ENCODE results near the gene NAMPT.
"Not testable (repeated sequence)": the region's sequence is repeated elsewhere in the genome, so short reads cannot be mapped to it uniquely, and the experiment has no call there.

The NAMPT gene

DNA sequence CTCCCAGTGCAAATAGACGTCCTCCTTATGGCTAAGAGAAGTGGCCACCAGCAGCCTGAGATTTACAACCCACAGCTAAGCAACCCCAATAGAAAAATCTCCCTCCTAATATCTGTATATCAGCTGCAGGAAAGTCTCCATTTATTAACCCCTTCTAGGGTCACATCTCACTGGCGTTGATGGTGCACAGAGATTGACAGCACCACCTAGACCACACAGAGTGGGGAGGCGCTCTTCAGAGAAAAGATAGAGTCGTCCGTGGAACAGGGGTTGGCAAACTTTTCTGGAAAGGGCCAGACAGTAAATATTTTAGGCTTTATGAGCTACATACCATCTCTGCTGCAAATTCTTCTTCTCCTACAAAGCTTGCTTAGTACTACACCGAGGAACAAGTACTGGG, 60.0 kb downstream of the NAMPT start:
- no peak for DNase-seq

DNA sequence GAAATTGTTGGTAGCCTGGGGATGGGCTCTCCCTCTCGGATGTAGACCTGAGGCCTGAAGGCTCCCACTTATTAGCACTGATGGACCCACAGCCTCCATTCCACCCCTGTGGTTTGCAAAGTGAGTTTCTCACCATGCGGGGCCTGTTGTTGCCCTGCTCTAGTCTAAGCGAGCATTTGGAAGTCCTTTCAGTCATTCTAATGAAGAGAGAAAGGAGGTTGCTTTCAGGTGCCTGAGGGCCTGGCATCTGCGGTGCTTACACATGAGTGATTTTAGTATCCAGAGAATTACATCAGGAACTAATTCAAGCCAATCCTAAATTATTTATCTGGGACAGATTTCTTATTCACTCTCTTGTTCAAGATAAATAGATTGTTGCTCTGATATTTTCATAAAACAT, 61.6 kb downstream of the NAMPT start:
- DNase-seq: no peak

DNA sequence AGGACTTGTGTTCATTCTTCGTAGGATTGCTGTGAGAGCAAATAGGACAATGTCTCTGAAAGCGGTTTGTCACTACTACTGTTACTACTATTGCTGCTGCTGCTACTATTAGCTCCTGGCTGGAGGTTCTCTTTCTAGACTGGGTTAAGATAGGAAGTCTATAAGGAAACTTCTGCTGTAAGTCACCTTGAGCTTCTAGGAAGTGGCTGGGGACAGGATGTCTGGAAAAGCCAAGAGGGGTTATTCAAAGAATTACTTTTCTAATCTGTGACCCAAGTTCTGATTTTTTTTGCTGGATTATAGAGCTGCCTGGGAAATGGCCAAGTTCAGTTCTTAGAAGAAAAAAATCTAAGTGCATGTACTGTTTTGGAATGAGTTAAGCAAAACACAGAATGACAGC, 62.2 kb downstream of the NAMPT start:
- DNase-seq: no peak

GRCh38 chr7:106220307-106220706, 64.5 kb downstream of the NAMPT start:
- DNase-seq: no peak

DNA sequence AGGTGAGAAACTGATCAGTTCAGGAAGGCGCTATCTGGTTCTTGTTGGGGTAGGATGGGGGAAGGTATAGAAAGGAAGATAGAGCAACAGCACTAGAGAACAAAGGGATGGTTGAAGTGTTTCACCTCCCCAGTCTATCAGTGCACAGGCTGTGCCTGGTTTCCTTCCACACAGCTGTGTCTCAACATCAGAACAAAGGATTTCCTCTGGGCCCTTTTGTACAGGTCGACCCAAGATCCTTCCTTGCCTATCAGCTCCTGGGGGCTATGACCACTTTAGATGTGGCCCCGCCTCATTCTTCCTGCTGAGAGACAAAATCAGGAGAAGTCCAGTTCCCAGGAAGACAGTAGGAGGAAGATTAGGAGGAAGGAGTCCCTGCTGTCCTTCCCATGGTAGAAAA, 65.6 kb downstream of the NAMPT start:
- no peak for DNase-seq

GRCh38 chr7:106218546-106218945, 66.2 kb downstream of the NAMPT start:
- no peak for DNase-seq

GRCh38 chr7:106216923-106217542, 67.8 kb downstream of the NAMPT start:
- no peak for DNase-seq

- no peak for DNase-seq
Measured at GRCh38 chr7:106216517-106216922, 68.3 kb downstream of the NAMPT start.

DNA sequence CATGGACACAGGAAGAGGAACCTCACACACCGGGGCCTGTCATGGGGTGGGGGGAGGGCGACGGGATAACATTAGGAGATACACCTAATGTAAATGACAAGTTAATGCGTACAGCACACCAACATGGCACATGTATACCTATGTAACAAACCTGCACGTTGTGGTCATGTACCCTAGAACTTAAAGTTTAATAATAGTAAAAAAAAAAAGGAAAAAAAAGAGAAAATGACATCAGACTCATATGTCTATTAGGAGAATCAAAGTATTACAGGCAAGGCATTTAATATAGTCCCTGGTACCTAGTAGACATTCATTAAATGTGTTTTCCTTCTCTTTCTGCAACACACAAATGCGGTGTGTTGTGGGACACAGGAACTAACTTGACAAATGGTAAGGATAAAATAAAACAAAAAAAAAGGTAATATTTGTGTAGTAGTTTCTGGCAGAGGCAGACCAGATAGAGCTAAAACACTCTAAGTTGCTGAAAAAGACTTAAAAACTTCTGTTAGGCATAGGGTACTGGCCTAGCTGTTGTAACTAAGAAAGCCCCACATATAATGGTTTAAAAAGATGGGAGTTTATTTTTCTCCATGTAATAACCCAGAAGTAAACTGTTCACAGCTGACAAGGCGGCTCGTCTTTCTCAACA, 68.8 kb downstream of the NAMPT start:
- DNase-seq: no peak

DNA sequence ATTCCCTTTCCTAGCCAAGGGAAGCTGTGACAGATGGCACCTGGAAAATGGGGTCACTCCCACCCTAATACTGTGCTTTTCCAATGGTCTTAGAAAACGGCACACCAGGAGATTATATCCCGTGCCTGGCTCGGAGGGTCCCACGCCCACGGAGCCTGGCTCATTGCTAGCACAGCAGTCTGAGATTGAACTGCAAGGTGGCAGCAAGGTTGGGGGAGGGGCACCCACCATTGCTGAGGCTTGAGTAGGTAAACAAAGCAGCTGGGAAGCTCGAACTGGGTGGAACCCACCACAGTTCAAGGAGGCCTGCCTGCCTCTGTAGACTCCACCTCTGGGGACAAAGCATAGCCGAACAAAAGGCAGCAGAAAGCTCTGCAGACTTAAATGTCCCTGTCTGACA, 75.8 kb downstream of the NAMPT start:
- DNase-seq: not testable (repeated sequence)

DNA sequence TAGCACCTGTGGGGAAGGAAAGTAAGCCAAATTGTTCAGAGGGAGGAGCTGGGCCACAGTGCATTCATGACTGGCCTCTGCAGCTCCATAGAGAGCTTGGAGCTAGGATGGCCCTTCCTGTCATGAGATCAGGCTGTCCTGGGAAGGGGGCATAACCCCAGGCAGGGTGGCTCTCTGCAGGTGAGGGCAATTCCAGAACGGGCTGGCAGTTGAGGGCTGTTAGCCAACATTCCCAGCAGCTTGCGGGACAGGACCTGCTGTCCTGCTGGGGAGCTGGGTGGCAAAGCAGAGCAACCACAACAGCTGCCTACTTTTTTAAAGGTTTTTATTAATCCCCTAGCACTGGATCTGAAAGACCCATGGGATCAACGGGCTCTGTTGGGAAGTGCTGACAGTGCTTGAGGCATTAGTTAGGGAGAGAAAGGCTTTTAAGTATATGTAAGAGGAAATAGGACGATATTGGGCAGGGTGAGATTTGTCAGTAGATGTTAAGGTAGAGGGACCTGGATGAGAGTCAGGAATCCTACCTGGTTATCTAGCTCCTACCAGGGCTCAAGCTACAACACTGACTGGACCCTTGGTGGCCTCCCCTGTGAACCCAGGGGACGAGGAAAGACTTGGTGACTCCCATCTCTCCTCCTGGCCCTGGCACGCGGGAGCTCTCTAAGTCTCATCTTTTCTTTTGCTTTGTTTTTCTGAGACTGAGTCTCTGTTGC, 77.8 kb downstream of the NAMPT start:
- no peak for DNase-seq

DNA sequence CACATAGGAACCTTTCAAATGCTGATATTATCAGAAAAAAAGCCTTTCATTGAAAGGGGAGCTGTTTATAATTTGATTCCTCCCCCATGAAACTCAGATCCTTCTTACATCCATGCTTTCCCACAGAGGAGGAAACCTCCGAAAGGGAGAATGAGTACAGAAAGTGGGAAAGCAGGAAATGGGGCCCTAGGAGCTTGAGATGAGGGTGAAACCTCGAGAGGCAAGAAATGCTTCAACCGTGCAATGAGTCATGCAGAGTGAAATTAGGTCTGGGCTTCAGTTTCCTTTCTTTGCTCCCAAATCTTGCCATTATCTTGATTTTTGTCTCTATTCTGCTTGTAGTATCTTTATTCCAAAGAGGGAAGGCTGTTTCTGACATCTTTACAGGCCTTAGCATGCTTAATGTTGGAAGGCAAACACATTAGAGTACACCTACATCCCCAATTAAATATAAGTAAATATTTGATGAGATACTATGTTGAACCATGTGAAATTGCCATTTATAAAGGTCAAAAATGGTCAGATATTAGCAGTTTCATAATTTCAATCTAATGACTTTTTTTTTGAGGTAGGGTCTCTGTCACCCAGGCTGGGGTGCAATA, 79.1 kb downstream of the NAMPT start:
- no peak for DNase-seq

DNA sequence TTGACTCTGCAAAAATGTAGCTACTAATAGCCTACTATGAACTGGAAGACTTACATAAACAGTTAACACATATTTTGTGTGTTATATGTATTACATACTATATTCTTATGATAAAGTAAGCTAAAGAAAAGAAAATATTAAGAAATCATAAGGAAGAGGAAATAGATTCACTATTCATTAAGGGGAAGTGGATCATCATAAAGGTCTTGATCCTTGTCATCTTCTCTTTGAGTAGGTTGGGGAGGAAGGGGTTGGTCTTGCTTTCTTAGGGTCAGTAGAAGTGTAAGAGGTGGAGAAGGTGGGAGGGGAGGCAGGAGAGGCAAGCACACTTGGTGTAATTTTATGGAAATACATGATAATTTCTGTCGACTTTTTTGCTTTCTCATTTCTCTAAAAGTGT, 81.3 kb downstream of the NAMPT start:
- no peak for DNase-seq

DNA sequence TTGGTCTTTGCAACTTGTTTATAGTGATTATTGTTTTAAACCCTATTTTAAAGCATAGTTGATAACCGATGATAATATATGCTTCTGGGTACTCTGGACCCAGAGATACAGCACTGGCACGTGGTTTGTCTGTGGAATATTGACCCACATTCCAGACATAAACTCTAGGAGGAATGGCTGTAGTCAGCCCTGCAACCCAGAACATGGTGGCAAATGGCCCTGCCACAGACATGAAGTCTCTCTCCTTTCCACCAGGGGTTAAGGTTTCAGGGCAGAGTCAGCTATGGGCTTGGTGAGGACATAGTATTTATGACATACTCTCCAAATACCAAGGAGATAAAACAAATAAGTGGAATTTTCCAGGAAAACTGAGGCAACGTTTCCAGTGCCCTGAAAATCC, 83.6 kb downstream of the NAMPT start:
- no peak for DNase-seq

- DNase-seq: no peak
Measured at GRCh38 chr7:106199813-106200364, 84.9 kb downstream of the NAMPT start.

DNA sequence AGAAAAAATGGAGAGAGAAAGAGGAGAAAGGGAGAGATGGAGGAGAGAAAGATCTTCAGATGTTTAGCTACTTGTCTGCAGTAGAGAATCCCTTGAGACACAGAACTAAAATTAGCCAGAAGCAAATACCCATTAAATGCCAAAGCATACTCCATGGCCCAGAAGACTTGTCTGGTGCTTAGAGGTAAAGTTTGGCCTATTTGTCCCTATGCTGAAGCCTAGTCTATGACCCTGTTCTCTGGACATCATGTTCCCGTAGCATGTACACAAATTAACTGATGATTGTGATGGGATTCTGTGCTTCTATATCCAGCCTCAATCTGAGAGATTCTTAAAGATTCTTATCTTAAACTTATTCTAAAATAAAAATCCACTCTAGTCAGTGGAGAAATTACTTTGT, 85.8 kb downstream of the NAMPT start:
- DNase-seq: no peak

All from GOT3 (cell line).